Measurements from ENCODE around the gene PRKN.

DNA sequence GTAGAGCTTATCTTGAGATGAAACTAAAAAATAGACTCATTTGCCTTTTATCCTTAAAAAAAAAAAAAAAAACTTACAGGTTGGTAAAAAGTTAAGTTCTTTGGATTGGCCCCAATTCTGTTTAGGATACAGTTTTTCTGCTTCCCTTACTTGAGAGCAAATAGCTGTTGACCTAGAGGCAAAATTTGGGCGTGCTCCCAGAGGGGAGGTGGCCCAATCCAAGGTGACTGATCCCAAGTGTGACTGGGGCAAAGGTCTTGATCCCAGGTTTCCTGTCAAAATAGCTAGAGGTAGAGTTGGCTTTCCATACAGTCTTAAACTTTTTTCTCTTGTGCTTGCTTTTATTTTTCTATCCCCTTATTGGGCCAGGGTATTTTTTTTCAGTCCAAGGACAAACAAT lies 1089.9 kb downstream of the PRKN start:
- TF ChIP-seq POLR2A (IDR thresholded peaks at IDR 0.05) (no peak), POLR2AphosphoS5 (IDR thresholded peaks at IDR 0.05) (no peak)
- TF ChIP-seq, protein P1, sequence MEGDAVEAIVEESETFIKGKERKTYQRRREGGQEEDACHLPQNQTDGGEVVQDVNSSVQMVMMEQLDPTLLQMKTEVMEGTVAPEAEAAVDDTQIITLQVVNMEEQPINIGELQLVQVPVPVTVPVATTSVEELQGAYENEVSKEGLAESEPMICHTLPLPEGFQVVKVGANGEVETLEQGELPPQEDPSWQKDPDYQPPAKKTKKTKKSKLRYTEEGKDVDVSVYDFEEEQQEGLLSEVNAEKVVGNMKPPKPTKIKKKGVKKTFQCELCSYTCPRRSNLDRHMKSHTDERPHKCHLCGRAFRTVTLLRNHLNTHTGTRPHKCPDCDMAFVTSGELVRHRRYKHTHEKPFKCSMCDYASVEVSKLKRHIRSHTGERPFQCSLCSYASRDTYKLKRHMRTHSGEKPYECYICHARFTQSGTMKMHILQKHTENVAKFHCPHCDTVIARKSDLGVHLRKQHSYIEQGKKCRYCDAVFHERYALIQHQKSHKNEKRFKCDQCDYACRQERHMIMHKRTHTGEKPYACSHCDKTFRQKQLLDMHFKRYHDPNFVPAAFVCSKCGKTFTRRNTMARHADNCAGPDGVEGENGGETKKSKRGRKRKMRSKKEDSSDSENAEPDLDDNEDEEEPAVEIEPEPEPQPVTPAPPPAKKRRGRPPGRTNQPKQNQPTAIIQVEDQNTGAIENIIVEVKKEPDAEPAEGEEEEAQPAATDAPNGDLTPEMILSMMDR (IDR thresholded peaks at IDR 0.05 in 8 of 11, conservative IDR thresholded peaks at IDR 0.05 in 3 of 11) = no peak
